Esophagus muscularis mucosa (tissue), 4 donors: Measurements from ENCODE around the gene CNTN5. TPM values are rescaled to one million over a fixed set of nuclear protein-coding genes. Genes with fewer than 3 reads are reported as not detected.

Source experiments
- DNase-seq: peaks from one replicate; pipeline ENCODE4 v3.0.0-alpha.2; 2017; ENCODE audit errors: extremely low spot score
- H3K27ac ChIP-seq, 4 donors: fragments of 200-600 bp; sonication (generic); replicated peaks in 1 of 4; 1 replicate in 3 of 4; 2 replicates in 1 of 4; pipeline ENCODE4 v1.5.1; 2016 to 2019; ENCODE audit warnings: mild to moderate bottlenecking in 1 of 4
- H3K27me3 ChIP-seq, 4 donors: fragments of 200-600 bp; sonication (generic); one replicate each; pipeline versions ENCODE4 v1.5.1 to v1.6.0; 2016 to 2019
- H3K36me3 ChIP-seq, 4 donors: fragments of 200-600 bp; sonication (generic); one replicate each; pipeline ENCODE4 v1.5.1; 2016 to 2019
- H3K4me1 ChIP-seq, 4 donors: fragments of 200-600 bp; sonication (generic); one replicate each; pipeline ENCODE4 v1.5.1; 2016 to 2019
- H3K4me3 ChIP-seq, 4 donors: fragments of 200-600 bp; sonication (generic); 1 replicate in 2 of 4; 2 replicates in 2 of 4; pipeline ENCODE4 v1.5.1; 2016 to 2019; ENCODE audit warnings: mild to moderate bottlenecking in 4 of 4, moderate library complexity in 1 of 4
- H3K9me3 ChIP-seq, 4 donors: fragments of 200-600 bp; sonication (generic); 1 replicate in 3 of 4; 2 replicates in 1 of 4; pipeline ENCODE4 v1.5.1; 2016 to 2019
- CTCF ChIP-seq, 3 experiments: fragments of 200-600 bp in 2 of 3; fragments of 450-650 bp in 1 of 3; sonication (generic) in 2 of 3; IDR thresholded peaks; one replicate each; pipeline ENCODE4 v1.5.1; 2017 to 2019; ENCODE audit warnings: antibody characterized with exemption in 3 of 3, mild to moderate bottlenecking in 2 of 3, moderate library complexity in 1 of 3
- EP300 ChIP-seq: sonication (generic); formaldehyde crosslinking; IDR thresholded peaks from one replicate; pipeline ENCODE4 v1.6.1; 2017; ENCODE audit warnings: antibody characterized with exemption
- POLR2A ChIP-seq: fragments of 450-650 bp; IDR thresholded peaks from one replicate; pipeline ENCODE4 v1.6.1; 2017; ENCODE audit warnings: antibody characterized with exemption, moderate library complexity, mild to moderate bottlenecking, low read depth
- POLR2AphosphoS5 ChIP-seq, 2 donors: sonication (generic); formaldehyde crosslinking; IDR thresholded peaks; one replicate each; pipeline ENCODE4 v1.6.1; 2017; ENCODE audit warnings: antibody characterized with exemption in 2 of 2
- WGBS: methylation state at CpG from one replicate; pipeline ENCODE4 v1.1.5; 2018; 5-methylcytosine and 5-hydroxymethylcytosine counted together
- intact Hi-C: fragments of 100-400 bp; cut with DNase I; formaldehyde crosslinking; loops from one replicate; pipeline ENCODE4 v1.15.1; 2023
- total RNA-seq, 4 donors: library from RNA; depleted of rRNA; stranded (reverse); fragments of >200 nt; gene quantifications; one replicate each; pipeline versions ENCODE4 v1.1.0 to v1.2.1, GENCODE V29; 2016

Gene CNTN5
- total RNA-seq, 4 donors from 2014 or later = 0.06 TPM; not detected in 3

- DNase-seq = no peak
- no peaks in the 10 kb centered on the region for H3K27me3 ChIP-seq
- no peak for TF ChIP-seq CTCF (IDR thresholded peaks at IDR 0.05)
- no peak for TF ChIP-seq EP300
- no peak for TF ChIP-seq POLR2A
- TF ChIP-seq POLR2AphosphoS5 (IDR thresholded peaks at IDR 0.05) = no peak
- no peak overlapping the region for H3K4me3 ChIP-seq
- no peaks in the 10 kb centered on the region for H3K9me3 ChIP-seq
- H3K36me3 ChIP-seq = no peaks in the 10 kb centered on the region
- intact Hi-C loops = no loop called here
- H3K27ac ChIP-seq = no peak overlapping the region
- WGBS = 96% methylated on average over 1 of the region's 1 CpG
- H3K4me1 ChIP-seq = no peaks in the 10 kb centered on the region
Observed at GRCh38 chr11:99063331-99063730, 42.6 kb downstream of the CNTN5 start.

GRCh38 chr11:99065121-99065520 lies 44.4 kb downstream of the CNTN5 start:
- DNase-seq = no peak
- Histone ChIP-seq H3K36me3 (no peaks in the 10 kb centered on the region), H3K27ac (no peak overlapping the region), H3K4me1 (no peaks in the 10 kb centered on the region), H3K27me3 (no peaks in the 10 kb centered on the region), H3K9me3 (no peaks in the 10 kb centered on the region), H3K4me3 (no peak overlapping the region)
- no peak for TF ChIP-seq POLR2AphosphoS5 (IDR thresholded peaks at IDR 0.05)
- TF ChIP-seq CTCF (IDR thresholded peaks at IDR 0.05) = no peak
- TF ChIP-seq POLR2A = no peak
- TF ChIP-seq EP300 = no peak
- intact Hi-C loops = no loop called here

GRCh38 chr11:99066618-99067317 lies 46.0 kb downstream of the CNTN5 start:
- Histone ChIP-seq H3K4me3 (no peak overlapping the region), H3K9me3 (no peaks in the 10 kb centered on the region), H3K27ac (no peak overlapping the region), H3K4me1 (no peaks in the 10 kb centered on the region), H3K27me3 (no peaks in the 10 kb centered on the region), H3K36me3 (no peaks in the 10 kb centered on the region)
- DNase-seq = no peak
- no peak for TF ChIP-seq EP300
- no peak for TF ChIP-seq CTCF (IDR thresholded peaks at IDR 0.05)
- no peak for TF ChIP-seq POLR2A
- no peak for TF ChIP-seq POLR2AphosphoS5 (IDR thresholded peaks at IDR 0.05)
- WGBS = 74% methylated on average over 2 of the region's 2 CpGs
- intact Hi-C loops = no loop called here

- no peaks in the 10 kb centered on the region for H3K27me3 ChIP-seq
- no peak overlapping the region for H3K4me3 ChIP-seq
- H3K36me3 ChIP-seq = no peaks in the 10 kb centered on the region
- H3K9me3 ChIP-seq = no peaks in the 10 kb centered on the region
- WGBS = 94% methylated on average over 2 of the region's 2 CpGs
- DNase-seq = no peak
- intact Hi-C loops = no loop called here
- no peak overlapping the region for H3K27ac ChIP-seq
- no peaks in the 10 kb centered on the region for H3K4me1 ChIP-seq
- TF ChIP-seq POLR2AphosphoS5 (IDR thresholded peaks at IDR 0.05) = no peak
- TF ChIP-seq CTCF (IDR thresholded peaks at IDR 0.05) = no peak
- no peak for TF ChIP-seq EP300
- TF ChIP-seq POLR2A = no peak
Observed at GRCh38 chr11:99068832-99069231, 48.1 kb downstream of the CNTN5 start.
